ENCODE measurements around the gene PLCB4.

GRCh38 chr20:9212735-9213134, 143.8 kb downstream of the PLCB4 start:
- TF ChIP-seq EZH2phosphoT487 (IDR thresholded peaks at IDR 0.05) (no peak), CTCF (IDR thresholded peaks at IDR 0.05) (no peak), EZH2 (IDR thresholded peaks at IDR 0.05) (no peak)
